GM21528 (cell line): ENCODE measurements around the gene UBL4A.
"Not testable (repeated sequence)": the region's sequence is repeated elsewhere in the genome, so short reads cannot be mapped to it uniquely, and the experiment has no call there.

Experiments
- ATAC-seq: cut with Tn5 transposase; IDR thresholded peaks from one replicate; pipeline ENCODE4 v1.9.1; 2021; ENCODE audit warnings: mild to moderate bottlenecking, moderate library complexity; ENCODE audit not compliant: unreplicated experiment, low FRiP score

The UBL4A gene

GRCh38 chrX:154509455-154509854 is 23.0 kb upstream of the UBL4A start:
- no peak for ATAC-seq

GRCh38 chrX:154508384-154508745 is 21.9 kb upstream of the UBL4A start:
- no peak for ATAC-seq

GRCh38 chrX:154507673-154508383 is 21.4 kb upstream of the UBL4A start:
- ATAC-seq = no peak

GRCh38 chrX:154506483-154507332 is 20.3 kb upstream of the UBL4A start:
- no peak for ATAC-seq

GRCh38 chrX:154505734-154506133 is 19.3 kb upstream of the UBL4A start:
- ATAC-seq = no peak

- ATAC-seq = no peak
Measured at GRCh38 chrX:154502989-154503388, 16.6 kb upstream of the UBL4A start.

- ATAC-seq = no peak
Measured at GRCh38 chrX:154502098-154502497, 15.7 kb upstream of the UBL4A start.

GRCh38 chrX:154501423-154501822 is 15.0 kb upstream of the UBL4A start:
- ATAC-seq = not testable (repeated sequence)

GRCh38 chrX:154496591-154497137 is 10.2 kb upstream of the UBL4A start:
- not testable (repeated sequence) for ATAC-seq

GRCh38 chrX:154495472-154495922 is 9.1 kb upstream of the UBL4A start:
- ATAC-seq = no peak

- no peak for ATAC-seq
Measured at GRCh38 chrX:154494715-154495114, 8.3 kb upstream of the UBL4A start.

GRCh38 chrX:154490414-154491083 is 4.1 kb upstream of the UBL4A start, which contains the start of gene SLC10A3:
Gene SLC10A3 (minus strand): TSS chrX:154490629. CDS start chrX:154488940, 1,689 bp downstream.
- ATAC-seq = peak; percentile 71

GRCh38 chrX:154490021-154490413 is 3.6 kb upstream of the UBL4A start:
- ATAC-seq = peak; percentile 29

- no peak for ATAC-seq
Measured at GRCh38 chrX:154489182-154489581, 2.8 kb upstream of the UBL4A start.

- ATAC-seq = no peak
Measured at GRCh38 chrX:154488336-154489075, 2.1 kb upstream of the UBL4A start.

GRCh38 chrX:154487518-154488290 is 1.3 kb upstream of the UBL4A start:
- ATAC-seq = no peak

GRCh38 chrX:154486052-154486395 is 391 bp downstream of the UBL4A start:
- ATAC-seq = no peak

- no peak for ATAC-seq
Measured at GRCh38 chrX:154485150-154486051, 1.0 kb downstream of the UBL4A start.
